Measurements from ENCODE around the gene RPS6KA5.

RPS6KA5 gene

DNA sequence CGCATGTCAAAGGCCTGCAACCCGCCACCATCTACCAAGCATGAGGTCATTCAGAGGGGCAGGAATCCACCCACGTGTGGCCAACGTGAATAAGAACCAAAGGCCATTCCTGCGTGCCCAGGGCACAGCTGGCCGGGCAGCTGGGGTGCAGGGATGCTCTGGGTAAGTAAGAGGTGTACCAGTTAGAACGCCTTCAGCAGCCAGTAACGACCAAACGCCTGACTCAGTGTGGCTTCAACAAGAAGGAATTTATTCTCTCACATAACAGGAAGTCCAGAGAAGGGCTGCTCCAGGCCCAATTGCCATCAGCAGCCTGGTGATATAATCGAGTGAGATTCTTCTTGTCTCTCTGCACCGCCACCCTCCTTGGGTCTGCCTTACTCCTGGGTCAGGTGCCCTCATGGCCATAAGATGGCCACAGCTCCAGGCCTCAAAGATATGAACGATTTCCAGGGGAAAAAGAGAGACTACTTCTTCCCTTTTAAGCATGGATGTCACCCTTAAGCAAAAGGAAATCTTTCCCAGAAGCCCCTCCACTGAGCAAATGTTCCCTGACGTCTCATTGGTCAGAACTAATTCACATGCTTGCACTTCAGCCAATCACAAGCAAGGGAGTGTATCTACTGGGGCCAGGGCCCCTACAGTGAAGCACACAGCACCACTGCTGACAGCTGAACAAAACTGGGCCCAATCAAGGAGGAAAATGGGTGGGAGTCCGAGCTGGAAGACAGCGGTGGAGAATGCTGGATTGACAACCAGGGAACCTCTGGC, 251.5 kb downstream of the RPS6KA5 start:
- DNase-seq (ENCODE audit: low read depth) = no peak

DNA sequence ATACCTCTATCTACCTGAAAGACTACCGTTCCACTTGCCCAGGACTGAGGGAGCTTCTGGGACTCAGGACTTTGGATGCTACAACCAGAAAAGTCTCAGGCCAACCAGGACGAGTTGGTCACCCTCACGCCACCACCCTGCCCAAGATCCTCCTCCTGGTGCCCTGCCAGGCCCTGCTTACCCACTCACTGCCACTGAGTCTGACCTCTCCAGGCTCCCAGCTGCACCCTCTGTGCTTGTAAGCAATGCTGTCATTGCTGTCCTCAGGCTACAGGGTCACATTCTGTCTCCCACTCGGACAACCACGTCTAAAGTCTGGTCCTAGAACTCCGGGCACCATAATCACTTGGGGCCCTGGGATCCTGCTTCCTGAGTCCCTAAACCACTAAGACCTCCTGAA, 253.4 kb downstream of the RPS6KA5 start:
- DNase-seq (ENCODE audit: low read depth) = no peak

DNA sequence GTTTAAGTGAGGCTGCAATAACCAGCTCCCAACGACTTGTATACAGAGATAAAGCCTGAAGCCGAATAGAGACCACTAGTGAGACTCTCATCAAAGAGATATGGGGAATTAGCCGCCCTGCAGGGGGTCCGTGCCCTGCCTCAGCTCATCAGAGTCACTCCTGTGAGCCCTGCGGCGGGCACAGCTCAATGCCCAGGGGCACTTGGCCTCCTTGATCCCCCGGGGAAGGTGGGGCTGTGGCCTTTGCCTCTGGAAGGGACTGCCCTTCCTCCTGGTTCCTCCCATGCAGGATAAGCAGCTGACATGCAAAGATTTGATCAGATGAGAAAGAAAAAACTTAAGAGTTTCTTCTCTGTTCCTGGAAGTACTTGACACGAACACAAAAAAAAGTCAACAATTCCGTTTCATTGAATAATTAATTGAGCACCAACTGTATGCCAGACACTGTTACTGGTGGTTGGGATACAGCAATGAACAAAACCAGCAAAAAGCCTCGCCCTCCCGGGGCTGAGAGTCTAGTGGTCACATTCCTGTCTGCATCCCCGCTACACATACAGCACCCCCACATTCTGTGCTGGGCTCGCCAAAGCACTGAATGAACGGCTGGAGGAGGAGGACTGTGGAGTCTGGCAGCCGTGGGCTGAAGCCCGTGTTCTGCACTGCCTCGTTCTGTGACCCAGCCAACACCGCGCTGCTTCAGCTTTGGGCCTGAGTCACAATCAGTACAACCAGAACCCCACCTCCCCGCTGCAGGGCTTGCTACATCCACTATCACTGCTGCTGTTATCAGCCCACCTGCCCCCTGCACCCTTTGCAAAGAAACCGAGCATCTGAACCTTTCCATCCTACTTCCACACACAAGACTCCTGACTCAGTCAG, 254.5 kb downstream of the RPS6KA5 start:
- DNase-seq (ENCODE audit: low read depth) = no peak

DNA sequence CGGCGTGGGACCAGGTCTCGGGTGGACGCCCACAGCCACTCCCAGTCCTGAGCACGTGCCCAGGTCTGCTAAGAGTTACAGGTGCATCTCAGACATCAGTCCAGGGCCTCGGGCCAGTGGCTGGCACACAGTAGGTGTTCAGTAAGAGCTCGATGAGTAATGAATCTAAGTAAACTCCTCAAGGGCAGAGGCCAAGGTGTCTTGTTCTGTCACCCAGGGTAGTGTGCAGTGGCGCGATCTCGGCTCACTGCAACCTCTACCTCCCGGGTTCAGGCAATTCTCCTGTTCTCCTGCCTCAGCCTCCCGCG, 255.4 kb downstream of the RPS6KA5 start:
- no peak for DNase-seq (ENCODE audit: low read depth)

DNA sequence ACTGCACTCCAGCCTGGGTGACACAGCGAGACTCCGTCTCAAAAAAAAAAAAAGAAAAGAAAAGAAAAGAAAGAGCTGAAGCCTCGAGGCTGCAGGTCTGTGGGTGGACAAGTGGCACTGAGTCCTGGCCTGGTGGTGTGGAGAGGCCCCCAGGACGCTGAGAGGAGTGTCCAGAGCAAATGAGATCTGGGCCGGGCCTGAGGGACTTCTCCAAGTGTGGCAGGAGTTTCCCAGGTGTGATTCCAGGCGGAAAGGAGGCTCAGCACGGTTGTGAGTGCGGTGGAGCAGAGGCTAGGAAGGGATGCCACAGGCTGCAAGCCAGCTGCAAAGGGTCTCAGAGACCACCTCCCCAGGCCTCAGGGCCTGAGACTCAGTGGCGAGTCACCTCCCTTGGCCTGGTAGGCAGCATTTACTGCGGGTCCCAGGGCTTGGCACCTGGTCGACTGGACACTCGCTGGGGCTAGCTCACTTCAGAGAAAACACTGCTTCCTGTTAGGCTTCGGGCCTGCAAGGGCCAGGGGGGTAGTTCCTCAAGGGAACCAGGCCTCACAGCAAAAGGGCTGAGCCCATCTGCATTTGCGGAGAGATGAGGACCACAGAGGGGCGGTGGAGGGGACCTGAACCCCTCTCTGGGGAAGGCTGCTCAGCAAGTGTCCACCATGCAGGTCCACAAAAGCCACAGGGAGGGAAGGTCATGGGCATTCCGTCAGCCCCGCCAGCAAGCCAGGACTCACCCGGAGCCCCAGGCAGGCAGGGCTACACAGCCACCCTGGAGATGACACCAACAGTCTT, 256.0 kb downstream of the RPS6KA5 start:
- no peak for DNase-seq (ENCODE audit: low read depth)

DNA sequence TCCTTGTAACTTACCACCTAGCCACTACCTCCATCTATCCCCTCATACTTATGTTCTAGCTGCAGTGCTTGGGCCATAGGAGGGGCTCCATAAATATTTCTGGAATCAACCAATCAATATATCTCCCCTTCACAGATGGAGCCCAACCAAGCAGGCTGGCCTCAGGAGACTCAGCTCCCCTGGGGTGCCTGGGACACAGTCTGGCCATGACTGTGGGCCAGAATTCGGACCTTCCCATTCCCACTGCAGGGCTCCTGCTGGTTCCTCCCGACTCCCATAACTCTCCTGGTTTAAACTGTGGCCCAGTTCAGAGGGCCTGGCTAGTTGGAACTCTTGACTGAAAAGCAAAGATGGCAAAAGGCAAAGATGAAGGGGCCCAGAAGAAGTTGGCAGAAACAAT, 257.2 kb downstream of the RPS6KA5 start:
- no peak for DNase-seq (ENCODE audit: low read depth)

DNA sequence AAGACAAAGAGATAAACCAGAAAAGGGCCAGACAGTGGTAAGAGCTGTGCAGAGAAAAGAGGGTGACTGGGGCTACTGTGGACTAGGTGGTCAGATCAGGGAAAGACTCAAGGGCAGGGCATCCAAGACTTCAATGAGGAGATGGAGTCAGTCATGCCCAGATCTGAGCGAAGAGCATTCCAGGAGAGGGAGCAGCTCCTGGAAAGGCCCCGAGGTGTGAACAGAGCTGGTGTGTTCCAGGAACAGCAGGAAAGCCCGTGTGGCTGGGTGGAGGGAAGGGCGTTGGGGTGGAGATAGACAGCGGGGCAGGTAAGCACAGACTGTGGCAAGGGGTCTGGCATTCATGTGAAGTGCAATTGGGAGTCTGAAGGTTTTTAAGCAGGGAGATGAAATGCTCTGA, 261.0 kb downstream of the RPS6KA5 start:
- no peak for DNase-seq (ENCODE audit: low read depth)

DNA sequence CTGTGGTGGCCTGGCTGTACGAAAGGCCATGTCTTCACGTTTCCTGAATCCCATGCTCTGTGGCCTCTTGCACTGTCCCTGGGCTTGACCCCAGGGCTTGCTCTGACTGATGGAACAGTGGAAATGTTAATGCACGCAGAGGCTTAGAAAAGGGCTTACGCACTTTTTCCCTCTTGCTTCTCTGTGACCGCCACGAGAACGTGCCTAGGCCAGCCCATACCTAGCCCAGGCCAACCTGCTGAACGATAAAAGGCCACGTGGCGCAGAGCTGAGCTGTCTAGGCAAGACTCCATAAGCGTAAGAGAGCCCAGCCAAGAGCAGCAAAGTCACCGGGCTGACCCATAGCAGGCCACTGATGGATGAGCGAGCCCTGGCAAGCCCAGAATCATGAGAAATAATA, 262.5 kb downstream of the RPS6KA5 start:
- no peak for DNase-seq (ENCODE audit: low read depth)

All from activated T-helper 1 cell treated with Interleukin-2 at 50 U/mL for 16 hours (primary cell).